ENCODE measurements around the gene CACNG7. TPM values are rescaled to one million over a fixed set of nuclear protein-coding genes. Genes with fewer than 3 reads are reported as not detected.

The CACNG7 gene
- total RNA-seq, 8 experiments from 2014 or later, result 0.27 to 26.3 (median 12.1) TPM

DNA sequence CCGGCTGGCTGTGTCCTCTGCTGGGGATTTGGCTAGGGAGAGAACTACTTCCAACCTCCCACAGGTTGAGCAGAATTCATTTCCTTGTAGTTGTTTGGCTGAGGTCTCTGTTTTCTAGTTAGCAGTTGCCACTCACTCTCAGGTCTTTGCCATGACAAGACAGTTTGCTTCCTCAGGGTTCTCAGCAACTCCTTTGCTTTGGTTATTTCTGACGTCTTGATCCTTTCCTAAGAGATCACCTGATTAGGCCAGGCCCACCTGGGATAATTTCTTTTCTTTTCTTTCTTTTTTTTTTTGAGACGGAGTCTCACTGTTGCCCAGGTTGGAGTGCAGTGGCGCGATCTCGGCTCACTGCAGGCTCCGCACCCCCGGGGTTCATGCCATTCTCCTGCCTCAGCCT, 44.3 kb downstream of the CACNG7 start:
- in situ Hi-C loops (cut with MboI; ENCODE audit: low pct_unique_long_range_greater_than_20kb in 2 of 9, low sequenced_read_pairs in 9 of 9, unreplicated experiment in 9 of 9), result no loop called here
- Histone ChIP-seq H3K4me3 (no peak overlapping the region), H3K4me1 (replicated peaks in 1 of 2) (peaks cover 5 to 7% of the 10 kb centered on the region in 2 donors), H3K27ac (no peak overlapping the region)
- ATAC-seq (replicated peaks in 6 of 8), result no peak
- 0 to 100% (median 81%) methylated on average over 1 to 7 of the region's 8 CpGs; no CpG with 5 or more reads in 2 of the 10 experiments for WGBS, 10 experiments

DNA sequence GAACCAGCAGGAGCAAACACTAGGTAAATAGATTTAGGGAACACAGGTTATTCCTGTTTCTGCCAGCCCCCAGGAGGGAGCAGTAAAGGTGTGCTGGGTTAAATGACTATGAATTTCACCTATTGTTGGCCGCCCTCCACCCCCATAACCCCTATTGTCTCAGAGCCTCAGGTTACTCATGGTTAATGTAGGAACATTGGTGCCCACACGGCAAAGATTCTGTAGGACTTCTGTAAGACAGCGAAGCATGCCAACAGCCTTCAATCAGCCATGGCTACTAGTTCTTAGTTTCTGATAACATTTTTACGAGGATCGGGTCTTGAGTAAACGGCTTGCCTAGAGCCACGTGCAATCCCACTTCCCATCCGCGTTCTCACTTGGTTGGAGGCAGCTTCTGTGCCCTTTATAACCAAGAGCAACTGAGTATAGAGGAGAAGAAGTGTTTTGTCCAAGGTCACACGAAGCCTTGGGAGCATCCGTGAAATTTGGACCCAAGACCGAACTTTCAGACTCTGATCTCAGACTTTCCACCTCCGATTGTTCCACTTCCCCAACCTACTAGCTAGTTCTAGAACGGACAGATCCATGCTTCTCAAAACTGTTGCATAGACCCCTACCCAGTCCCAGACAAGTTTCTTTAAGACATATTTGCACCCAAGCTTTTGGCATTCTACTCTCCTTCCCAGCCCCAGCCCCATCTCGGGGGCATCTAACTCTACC, 48.5 kb downstream of the CACNG7 start:
- in situ Hi-C loops (cut with MboI; ENCODE audit: low pct_unique_long_range_greater_than_20kb in 2 of 9, low sequenced_read_pairs in 9 of 9, unreplicated experiment in 9 of 9), result no loop called here
- no peak for ATAC-seq (replicated peaks in 6 of 8)
- H3K4me3 ChIP-seq, result peak overlapping the region in 1 of 5 donors; percentile 35
- WGBS, 10 experiments, result 0 to 40% (median 16%) methylated on average over 1 to 13 of the region's 15 CpGs; no CpG with 5 or more reads in 2 of the 10 experiments
- H3K4me1 ChIP-seq (replicated peaks in 1 of 2), result peaks cover 22 to 31% of the 10 kb centered on the region in 2 donors
- no peak overlapping the region for H3K27ac ChIP-seq

DNA sequence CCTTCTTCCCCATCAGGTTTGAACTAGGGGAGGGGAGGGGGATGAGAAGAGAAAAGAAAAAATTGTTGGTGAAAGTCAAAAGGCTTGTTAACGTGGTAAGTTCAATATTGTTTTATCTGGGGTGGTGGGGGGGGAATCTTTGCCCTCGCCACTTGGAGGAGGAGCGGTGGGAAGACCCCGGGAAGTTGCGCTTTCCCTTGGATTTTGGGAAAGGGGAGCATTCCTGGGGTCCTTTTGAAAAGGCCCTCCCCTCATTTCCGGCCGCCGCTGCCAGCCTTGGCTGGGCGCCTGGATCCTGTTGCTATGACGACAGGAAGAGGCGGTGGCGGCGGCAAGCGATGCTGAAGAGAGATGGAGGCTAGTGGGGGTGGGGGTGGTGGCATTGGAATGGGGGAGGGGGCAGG, 49.1 kb downstream of the CACNG7 start:
- H3K4me3 ChIP-seq, result peak overlapping the region; percentile 28 to 35 (median 31)
- in situ Hi-C loops (cut with MboI; ENCODE audit: low pct_unique_long_range_greater_than_20kb in 2 of 9, low sequenced_read_pairs in 9 of 9, unreplicated experiment in 9 of 9), result no loop called here
- 50% methylated on average over 1 of the region's 14 CpGs; no CpG with 5 or more reads in 9 of the 10 experiments for WGBS, 10 experiments
- ATAC-seq (replicated peaks in 6 of 8), result peak in 5 of 8 experiments; percentile 67 to 87 (median 75)
- H3K27ac ChIP-seq, result peak overlapping the region in 1 of 2 donors; percentile 81
- peaks cover 26 to 35% of the 10 kb centered on the region in 2 donors for H3K4me1 ChIP-seq (replicated peaks in 1 of 2)

DNA sequence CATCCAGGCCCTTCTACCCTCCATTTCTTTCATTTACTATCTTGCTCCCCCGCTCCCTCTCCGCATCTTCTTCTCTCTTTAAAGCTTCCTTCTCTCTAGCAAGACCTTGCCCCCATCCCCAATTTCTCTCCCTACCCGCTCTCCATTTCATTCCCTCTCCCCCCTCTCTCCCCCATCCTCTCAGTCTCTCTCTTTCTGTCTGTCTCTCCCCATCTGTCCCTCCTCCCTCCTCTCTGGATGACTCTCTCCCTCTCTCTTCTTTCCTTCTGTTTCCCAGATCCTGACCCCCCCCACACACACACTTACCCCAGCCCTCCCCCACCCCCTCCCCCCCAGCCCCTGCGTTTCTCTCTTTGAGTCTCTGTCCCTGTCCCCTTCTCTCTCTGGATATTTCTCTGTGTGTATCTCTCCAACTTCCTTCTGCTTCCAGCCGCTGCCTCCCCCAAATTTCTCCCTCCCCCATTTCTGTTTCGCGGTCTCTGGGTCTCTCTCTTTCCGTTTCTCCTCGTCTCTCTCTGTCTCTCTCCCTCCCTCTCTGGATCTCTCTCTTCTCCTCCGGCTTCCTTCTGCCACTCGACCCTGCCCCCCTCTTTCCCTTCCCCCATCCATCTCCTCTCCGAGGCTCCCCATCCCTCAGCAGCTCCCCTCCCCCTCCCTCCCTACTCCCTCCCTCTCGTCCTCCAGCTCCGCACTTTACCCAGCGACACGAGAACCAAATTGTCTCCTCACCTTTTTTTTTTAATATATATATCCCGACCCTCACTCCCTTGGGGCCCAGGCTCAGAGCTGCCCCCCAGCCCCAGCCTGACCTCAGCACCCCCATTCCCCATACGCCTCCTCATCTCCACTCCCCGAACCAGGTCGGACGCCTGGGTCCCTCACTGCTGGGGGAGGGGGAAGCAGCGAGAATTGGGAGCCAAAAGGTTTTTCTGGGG, 50.0 kb downstream of the CACNG7 start:
- Histone ChIP-seq H3K4me1 (replicated peaks in 1 of 2) (peaks cover 28 to 38% of the 10 kb centered on the region in 2 donors), H3K27ac (peak overlapping the region; percentile 31 to 81), H3K4me3 (peak overlapping the region; percentile 28 to 35 (median 31))
- in situ Hi-C loops (cut with MboI; ENCODE audit: low pct_unique_long_range_greater_than_20kb in 2 of 9, low sequenced_read_pairs in 9 of 9, unreplicated experiment in 9 of 9), result no loop called here
- 0% methylated on average over 1 to 3 of the region's 22 CpGs; no CpG with 5 or more reads in 5 of the 10 experiments for WGBS, 10 experiments
- ATAC-seq (replicated peaks in 6 of 8), result peak in 4 of 8 experiments; percentile 8 to 32 (median 17)

DNA sequence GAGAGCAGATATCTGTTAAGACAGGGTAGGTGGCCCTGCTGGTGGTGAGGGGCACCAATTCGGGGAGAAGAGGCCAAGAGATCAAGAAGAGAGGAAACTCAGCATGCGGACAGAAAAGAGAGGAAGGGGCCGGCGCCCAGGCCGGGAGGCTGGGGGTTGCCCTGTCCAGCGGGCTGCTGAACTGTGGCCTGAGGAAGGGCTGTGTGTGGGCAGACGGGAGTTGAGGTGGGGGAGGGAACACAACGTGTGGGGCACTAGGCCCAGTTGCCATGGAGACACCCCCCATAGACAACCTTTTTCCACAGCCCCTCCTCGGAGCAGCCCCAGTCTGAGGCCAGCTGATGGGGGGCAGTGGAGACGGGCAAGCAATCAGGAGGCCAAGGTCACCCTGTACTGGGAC, 51.1 kb downstream of the CACNG7 start:
- in situ Hi-C loops (cut with MboI; ENCODE audit: low pct_unique_long_range_greater_than_20kb in 2 of 9, low sequenced_read_pairs in 9 of 9, unreplicated experiment in 9 of 9), result no loop called here
- peaks cover 28 to 38% of the 10 kb centered on the region in 2 donors for H3K4me1 ChIP-seq (replicated peaks in 1 of 2)
- 0 to 15% (median 0%) methylated on average over 1 to 5 of the region's 10 CpGs; no CpG with 5 or more reads in 5 of the 10 experiments for WGBS, 10 experiments
- ATAC-seq (replicated peaks in 6 of 8), result peak in 4 of 8 experiments; percentile 7 to 24 (median 16)
- no peak overlapping the region for H3K27ac ChIP-seq
- H3K4me3 ChIP-seq, result peak overlapping the region in 2 of 5 donors; percentile 6 to 28

DNA sequence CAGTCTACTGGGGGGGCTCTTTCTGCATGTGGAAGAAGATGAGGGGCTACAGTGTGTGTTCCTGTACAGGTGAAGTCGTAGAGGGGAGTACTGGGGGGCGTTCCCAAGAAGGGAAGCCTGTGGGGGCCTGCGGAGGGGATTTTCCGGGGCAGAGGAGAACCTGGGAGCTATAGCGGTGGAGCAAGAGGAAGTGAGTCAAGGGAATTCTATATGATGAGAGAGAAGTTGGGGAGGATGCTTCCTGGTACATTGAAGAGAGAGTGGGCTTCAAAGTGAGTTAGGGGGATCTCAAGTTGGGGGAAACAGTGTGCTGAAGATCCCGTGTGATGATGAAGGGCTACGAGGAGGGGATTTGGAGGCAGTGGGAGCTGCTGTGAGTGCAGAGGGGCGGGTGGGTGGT, 51.8 kb downstream of the CACNG7 start:
- no peak for ATAC-seq (replicated peaks in 6 of 8)
- in situ Hi-C loops (cut with MboI; ENCODE audit: low pct_unique_long_range_greater_than_20kb in 2 of 9, low sequenced_read_pairs in 9 of 9, unreplicated experiment in 9 of 9), result no loop called here
- H3K27ac ChIP-seq, result no peak overlapping the region
- WGBS, 10 experiments, result 0% methylated on average over 1 of the region's 8 CpGs; no CpG with 5 or more reads in 9 of the 10 experiments
- H3K4me1 ChIP-seq (replicated peaks in 1 of 2), result peaks cover 28 to 38% of the 10 kb centered on the region in 2 donors
- peak overlapping the region in 1 of 5 donors; percentile 28 for H3K4me3 ChIP-seq

DNA sequence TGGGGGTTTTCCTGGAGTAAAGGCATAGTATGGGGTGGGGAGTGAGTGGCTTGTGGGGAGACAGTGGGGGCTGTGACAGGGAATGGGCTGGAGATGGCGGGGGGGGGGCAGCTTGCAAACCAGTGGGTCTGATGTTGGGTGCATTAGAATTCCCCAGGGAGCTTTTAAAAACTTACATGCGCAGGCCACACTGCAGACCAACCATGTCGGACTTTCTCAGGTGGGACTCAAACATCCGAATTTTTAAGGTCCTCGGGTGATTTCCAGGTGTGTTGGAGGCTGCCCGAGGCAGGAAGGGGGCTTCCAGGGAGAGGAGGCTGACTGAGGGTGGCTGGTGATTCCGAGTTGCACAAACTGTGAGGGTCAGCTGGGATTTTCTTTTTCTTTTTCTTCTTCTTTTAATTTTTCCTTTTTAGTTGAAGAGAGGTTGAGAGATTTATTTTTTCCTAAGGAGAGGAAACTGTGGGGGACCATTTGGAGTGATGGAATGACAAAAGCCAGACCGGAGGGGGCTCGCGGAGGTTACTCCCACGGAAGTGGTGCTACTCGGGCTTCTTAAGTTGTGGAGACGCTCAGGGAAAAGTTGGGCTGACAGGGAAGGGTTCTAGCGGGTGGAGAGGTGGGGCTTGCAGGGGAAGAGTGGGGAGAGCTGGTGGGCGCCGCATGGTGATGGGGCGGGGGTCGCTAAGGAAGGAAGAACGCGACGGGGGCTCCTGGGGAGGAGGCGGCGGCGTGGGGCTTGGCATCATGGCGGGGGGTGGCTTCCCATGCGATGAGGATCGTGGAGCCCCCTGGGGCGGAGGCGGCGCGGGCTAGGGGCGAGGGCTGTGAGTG, 52.7 kb downstream of the CACNG7 start:
- H3K4me3 ChIP-seq, result peak overlapping the region; percentile 19 to 37 (median 37)
- peak in 4 of 8 experiments; percentile 12 to 89 (median 25) for ATAC-seq (replicated peaks in 6 of 8)
- H3K27ac ChIP-seq, result no peak overlapping the region
- H3K4me1 ChIP-seq (replicated peaks in 1 of 2), result peaks cover 28 to 38% of the 10 kb centered on the region in 2 donors
- WGBS, 10 experiments, result 0 to 10% (median 1%) methylated on average over 2 to 8 of the region's 32 CpGs; no CpG with 5 or more reads in 6 of the 10 experiments
- in situ Hi-C loops (cut with MboI; ENCODE audit: low pct_unique_long_range_greater_than_20kb in 2 of 9, low sequenced_read_pairs in 9 of 9, unreplicated experiment in 9 of 9), result no loop called here

DNA sequence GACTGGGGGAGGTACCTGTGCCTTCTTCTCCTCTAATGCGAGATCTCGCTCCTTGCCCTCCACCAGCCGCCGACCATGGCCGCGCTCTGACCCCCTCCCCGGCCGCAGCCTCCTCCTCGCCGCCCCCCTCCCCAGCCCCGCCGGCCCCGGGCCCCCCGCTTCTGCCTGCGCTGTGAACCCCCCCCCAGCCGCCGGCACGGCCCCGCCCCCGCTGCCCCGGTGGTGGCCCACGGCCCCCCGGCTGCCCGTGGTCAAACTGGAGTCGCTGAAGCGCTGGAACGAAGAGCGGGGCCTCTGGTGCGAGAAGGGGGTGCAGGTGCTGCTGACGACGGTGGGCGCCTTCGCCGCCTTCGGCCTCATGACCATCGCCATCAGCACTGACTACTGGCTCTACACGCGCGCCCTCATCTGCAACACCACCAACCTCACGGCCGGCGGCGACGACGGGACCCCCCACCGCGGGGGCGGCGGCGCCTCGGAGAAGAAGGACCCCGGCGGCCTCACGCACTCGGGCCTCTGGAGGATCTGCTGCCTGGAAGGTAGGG, 53.9 kb downstream of the CACNG7 start, which contains the start of gene CACNG8:
CACNG8 (plus strand) TSS at position 51 of the 545 bp plus-strand sequence.
- no CpG with 5 or more reads among the region's 55 CpGs for WGBS, 10 experiments
- Histone ChIP-seq H3K4me1 (replicated peaks in 1 of 2) (peaks cover 26 to 34% of the 10 kb centered on the region in 2 donors), H3K4me3 (peak within 1 kb of the TSS; percentile 19 to 37 (median 37)), H3K27ac (no peak within 1 kb of the TSS)
- in situ Hi-C loops (cut with MboI; ENCODE audit: low pct_unique_long_range_greater_than_20kb in 2 of 9, low sequenced_read_pairs in 9 of 9, unreplicated experiment in 9 of 9), result no loop called here
- peak in 5 of 8 experiments; percentile 49 to 60 (median 57) for ATAC-seq (replicated peaks in 6 of 8)

DNA sequence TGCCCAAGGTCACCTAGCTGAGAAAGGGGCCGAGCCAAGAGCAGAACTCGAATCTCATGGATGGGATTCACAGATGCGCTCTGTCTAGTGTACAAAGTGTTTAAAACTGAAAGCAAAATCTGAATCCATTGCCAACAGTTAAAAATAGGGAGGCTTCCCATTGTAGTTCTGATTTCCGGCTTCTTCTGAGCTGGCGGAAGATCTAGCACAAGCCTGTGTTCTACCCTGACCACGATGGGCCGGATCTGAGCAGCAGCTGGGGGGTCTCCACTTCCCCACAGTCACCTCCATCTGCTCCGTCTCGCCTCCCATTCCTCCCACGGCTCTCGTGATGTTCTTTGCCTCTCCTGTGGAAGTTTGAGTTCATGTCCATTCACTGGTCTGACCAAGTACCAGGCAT, 56.0 kb downstream of the CACNG7 start:
- WGBS, 10 experiments, result 50 to 92% (median 78%) methylated on average over 2 to 9 of the region's 11 CpGs; no CpG with 5 or more reads in 4 of the 10 experiments
- H3K4me3 ChIP-seq, result no peak overlapping the region
- in situ Hi-C loops (cut with MboI; ENCODE audit: low pct_unique_long_range_greater_than_20kb in 2 of 9, low sequenced_read_pairs in 9 of 9, unreplicated experiment in 9 of 9), result no loop called here
- H3K4me1 ChIP-seq (replicated peaks in 1 of 2), result peaks cover 15 to 24% of the 10 kb centered on the region in 2 donors
- H3K27ac ChIP-seq, result no peak overlapping the region
- no peak for ATAC-seq (replicated peaks in 6 of 8)

DNA sequence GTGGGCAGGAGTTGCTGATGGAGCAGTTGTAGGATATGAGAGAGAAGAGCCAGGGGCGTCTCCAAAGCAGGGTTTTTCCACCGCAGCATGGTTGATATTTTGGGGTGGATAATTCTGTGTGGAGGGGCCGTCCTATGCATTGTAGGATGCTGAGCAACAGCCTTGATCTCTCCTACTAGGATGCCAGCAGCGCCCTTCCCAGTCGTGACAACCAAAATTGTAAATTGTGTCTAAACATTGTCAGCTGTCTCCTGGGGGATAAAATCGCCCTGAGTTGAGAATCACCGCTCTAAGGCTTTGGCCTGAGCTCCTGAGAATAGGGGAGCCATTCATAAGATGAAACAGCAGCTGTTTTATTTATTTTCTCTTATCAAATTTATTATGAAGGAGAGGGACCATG, 57.9 kb downstream of the CACNG7 start:
- no peak overlapping the region for H3K4me3 ChIP-seq
- ATAC-seq (replicated peaks in 6 of 8), result no peak
- peaks cover 6 to 9% of the 10 kb centered on the region in 2 donors for H3K4me1 ChIP-seq (replicated peaks in 1 of 2)
- in situ Hi-C loops (cut with MboI; ENCODE audit: low pct_unique_long_range_greater_than_20kb in 2 of 9, low sequenced_read_pairs in 9 of 9, unreplicated experiment in 9 of 9), result no loop called here
- H3K27ac ChIP-seq, result no peak overlapping the region
- 21 to 85% (median 75%) methylated on average over 2 to 7 of the region's 7 CpGs; no CpG with 5 or more reads in 2 of the 10 experiments for WGBS, 10 experiments

DNA sequence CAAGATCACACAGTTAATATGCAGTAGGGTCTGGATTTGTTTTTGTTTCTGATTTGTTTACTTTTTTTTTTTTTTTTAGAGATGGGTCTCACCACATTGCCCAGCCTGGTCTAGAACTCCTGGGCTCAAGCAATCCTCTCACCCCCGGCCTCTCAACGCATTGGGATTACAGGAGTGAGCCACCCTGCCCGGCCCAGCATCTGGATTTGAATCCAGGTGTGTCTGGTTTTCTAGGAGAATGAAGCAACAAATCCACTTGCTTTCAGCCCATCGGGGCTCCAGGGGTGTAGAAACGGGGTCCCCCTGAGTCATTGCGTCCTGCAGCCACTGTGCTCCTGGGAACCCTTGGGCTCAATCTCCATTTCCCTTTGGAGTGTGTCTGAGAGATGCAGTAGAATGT, 60.3 kb downstream of the CACNG7 start:
- no peak for ATAC-seq (replicated peaks in 6 of 8)
- WGBS, 10 experiments, result 20 to 100% (median 80%) methylated on average over 2 to 6 of the region's 6 CpGs; no CpG with 5 or more reads in 5 of the 10 experiments
- no peaks in the 10 kb centered on the region for H3K4me1 ChIP-seq (replicated peaks in 1 of 2)
- H3K27ac ChIP-seq, result no peak overlapping the region
- in situ Hi-C loops (cut with MboI; ENCODE audit: low pct_unique_long_range_greater_than_20kb in 2 of 9, low sequenced_read_pairs in 9 of 9, unreplicated experiment in 9 of 9), result no loop called here
- no peak overlapping the region for H3K4me3 ChIP-seq

DNA sequence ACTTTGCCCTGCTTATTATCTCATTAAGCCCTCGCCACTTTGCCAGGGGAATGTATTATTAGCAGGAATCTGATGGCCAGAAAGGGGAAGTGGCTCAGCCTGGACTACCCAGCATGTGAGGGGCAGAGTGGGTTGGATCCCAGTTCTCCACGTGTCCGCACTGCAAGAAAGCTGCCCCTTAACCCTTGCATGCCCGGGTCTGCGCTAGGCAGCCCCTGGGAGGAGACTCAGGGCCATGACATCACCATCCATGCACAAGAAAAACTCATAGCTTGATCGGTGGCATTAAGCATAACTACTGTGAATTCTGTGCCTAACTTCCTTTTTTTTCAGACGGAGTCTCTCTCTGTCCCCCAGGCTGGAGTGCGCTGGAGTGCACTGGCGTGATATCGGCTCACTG, 62.6 kb downstream of the CACNG7 start:
- Histone ChIP-seq H3K4me1 (replicated peaks in 1 of 2) (no peaks in the 10 kb centered on the region), H3K27ac (no peak overlapping the region), H3K4me3 (no peak overlapping the region)
- WGBS, 10 experiments, result 60 to 96% (median 70%) methylated on average over 1 to 4 of the region's 10 CpGs; no CpG with 5 or more reads in 6 of the 10 experiments
- in situ Hi-C loops (cut with MboI; ENCODE audit: low pct_unique_long_range_greater_than_20kb in 2 of 9, low sequenced_read_pairs in 9 of 9, unreplicated experiment in 9 of 9), result no loop called here
- no peak for ATAC-seq (replicated peaks in 6 of 8)
